HFFc6 (cell line): Measurements from ENCODE around the gene ASB3. TPM values are rescaled to one million over a fixed set of nuclear protein-coding genes. Genes with fewer than 3 reads are reported as not detected.
"Not testable (repeated sequence)": the region's sequence is repeated elsewhere in the genome, so short reads cannot be mapped to it uniquely, and the experiment has no call there.

Source experiments
- DNase-seq: peaks from one replicate; pipeline ENCODE4 v3.0.0-alpha.2; 2018
- H3K27ac Mint-ChIP-seq: 2 replicates; pipeline ENCODE4 v1.8.0; 2020; ENCODE audit warnings: mild to moderate bottlenecking, mixed read lengths
- H3K27me3 Mint-ChIP-seq: 2 replicates; pipeline ENCODE4 v1.8.0; 2021; ENCODE audit warnings: mild to moderate bottlenecking, moderate library complexity, mixed read lengths; ENCODE audit not compliant: insufficient read depth
- H3K36me3 Mint-ChIP-seq: 2 replicates; pipeline ENCODE4 v1.8.0; 2021; ENCODE audit warnings: low read depth, mixed read lengths
- H3K4me1 Mint-ChIP-seq: 2 replicates; pipeline ENCODE4 v1.8.0; 2020; ENCODE audit warnings: low read depth, mixed read lengths
- H3K4me3 Mint-ChIP-seq: 2 replicates; pipeline ENCODE4 v1.8.0; 2020; ENCODE audit warnings: mild to moderate bottlenecking, moderate library complexity, mixed read lengths
- H3K9me3 Mint-ChIP-seq: 2 replicates; pipeline ENCODE4 v1.8.0; 2020; ENCODE audit warnings: mild to moderate bottlenecking, mixed read lengths
- long read RNA-seq: library from polyadenylated mRNA; unstranded; transcript quantifications from one replicate; pipeline ENCODE4 v2.0.0, GENCODE V29; 2019
- total RNA-seq, 6 experiments: library from RNA; stranded (reverse); fragmentation: NEBNext Ultra II Directional; extraction: Animal tissue kit (Norgen Biotek cat#: 25700); gene quantifications; 2 replicates in 1 of 6; 3 replicates in 5 of 6; pipeline ENCODE4 v1.2.3, GENCODE V29; 2021
- TF ChIP-seq, protein P1 (sequence below): fragments of 200-600 bp; sonication (generic); IDR thresholded peaks from 2 replicates; pipeline ENCODE4 v1.5.0; 2021; ENCODE audit warnings: antibody characterized with exemption, mild to moderate bottlenecking

ASB3 gene, protein sequence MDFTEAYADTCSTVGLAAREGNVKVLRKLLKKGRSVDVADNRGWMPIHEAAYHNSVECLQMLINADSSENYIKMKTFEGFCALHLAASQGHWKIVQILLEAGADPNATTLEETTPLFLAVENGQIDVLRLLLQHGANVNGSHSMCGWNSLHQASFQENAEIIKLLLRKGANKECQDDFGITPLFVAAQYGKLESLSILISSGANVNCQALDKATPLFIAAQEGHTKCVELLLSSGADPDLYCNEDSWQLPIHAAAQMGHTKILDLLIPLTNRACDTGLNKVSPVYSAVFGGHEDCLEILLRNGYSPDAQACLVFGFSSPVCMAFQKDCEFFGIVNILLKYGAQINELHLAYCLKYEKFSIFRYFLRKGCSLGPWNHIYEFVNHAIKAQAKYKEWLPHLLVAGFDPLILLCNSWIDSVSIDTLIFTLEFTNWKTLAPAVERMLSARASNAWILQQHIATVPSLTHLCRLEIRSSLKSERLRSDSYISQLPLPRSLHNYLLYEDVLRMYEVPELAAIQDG
- 10 to 100 TPM; 15.7 to 22.0 (median 17.3) TPM for total RNA-seq
- long read RNA-seq, transcript ASB3-201 (10 exons, 2,214 nt): major isoform, 24 of 33 reads
- long read RNA-seq, partial matches to known transcripts: 1 of 33 reads
- long read RNA-seq, other reads (novel, unspliced or antisense): 8 of 33 reads

DNA sequence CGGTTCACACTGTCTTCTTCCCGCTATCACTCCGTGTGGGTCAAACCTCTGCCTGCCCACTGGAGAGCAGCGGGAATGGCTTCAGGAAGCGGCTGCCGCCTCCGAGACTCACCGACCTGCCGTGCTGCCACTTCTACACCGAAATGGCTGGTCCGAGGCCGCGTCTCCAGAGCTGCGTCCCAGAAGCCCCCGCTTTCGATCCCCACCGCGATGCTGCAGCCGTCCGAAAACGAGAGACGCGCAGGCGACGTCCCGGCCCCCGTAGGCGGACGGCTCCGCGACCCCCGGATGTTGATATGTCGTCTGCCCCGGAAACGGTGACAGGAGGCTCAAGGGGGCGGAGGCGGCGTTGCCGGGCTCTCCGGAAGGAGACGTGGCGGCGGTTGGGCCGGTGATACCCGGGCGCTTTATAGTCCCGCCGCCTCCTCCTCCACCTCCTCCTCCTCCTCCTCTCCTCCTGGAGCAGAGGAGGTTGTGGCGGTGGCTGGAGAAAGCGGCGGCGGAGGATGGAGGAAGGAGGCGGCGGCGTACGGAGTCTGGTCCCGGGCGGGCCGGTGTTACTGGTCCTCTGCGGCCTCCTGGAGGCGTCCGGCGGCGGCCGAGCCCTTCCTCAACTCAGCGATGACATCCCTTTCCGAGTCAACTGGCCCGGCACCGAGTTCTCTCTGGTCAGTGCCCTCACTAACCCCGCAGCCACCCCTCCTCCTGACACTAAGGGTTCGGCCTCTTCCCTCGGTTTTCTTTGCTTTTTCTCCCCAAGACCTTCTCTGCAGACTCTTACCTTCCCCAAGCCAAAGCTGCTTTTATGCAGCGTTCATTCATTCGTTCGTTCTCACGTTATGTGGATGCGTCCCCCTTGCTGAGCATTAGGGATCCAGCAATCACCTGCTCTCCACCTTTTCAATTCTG, at the start of gene ASB3, which contains the start of gene ERLEC1:
ASB3 (minus strand) TSS at position 249 of the 909 bp plus-strand sequence. CDS start 21,381 bp downstream, outside the sequence.
ERLEC1 (plus strand) TSS at position 340 of the 909 bp plus-strand sequence; CDS start at position 507, 167 bp downstream.
- peak within 1 kb of the TSS; percentile 98 for H3K4me3 Mint-ChIP-seq
- DNase-seq: peak; percentile 79
- no peaks in the 10 kb centered on the region for H3K9me3 Mint-ChIP-seq
- H3K27ac Mint-ChIP-seq: peak within 1 kb of the TSS; percentile 89
- peaks cover 36% of the 10 kb centered on the region for H3K4me1 Mint-ChIP-seq
- no peaks in the 10 kb centered on the region; the same call in none of the 2 replicates for H3K27me3 Mint-ChIP-seq
- TF ChIP-seq, protein P1, sequence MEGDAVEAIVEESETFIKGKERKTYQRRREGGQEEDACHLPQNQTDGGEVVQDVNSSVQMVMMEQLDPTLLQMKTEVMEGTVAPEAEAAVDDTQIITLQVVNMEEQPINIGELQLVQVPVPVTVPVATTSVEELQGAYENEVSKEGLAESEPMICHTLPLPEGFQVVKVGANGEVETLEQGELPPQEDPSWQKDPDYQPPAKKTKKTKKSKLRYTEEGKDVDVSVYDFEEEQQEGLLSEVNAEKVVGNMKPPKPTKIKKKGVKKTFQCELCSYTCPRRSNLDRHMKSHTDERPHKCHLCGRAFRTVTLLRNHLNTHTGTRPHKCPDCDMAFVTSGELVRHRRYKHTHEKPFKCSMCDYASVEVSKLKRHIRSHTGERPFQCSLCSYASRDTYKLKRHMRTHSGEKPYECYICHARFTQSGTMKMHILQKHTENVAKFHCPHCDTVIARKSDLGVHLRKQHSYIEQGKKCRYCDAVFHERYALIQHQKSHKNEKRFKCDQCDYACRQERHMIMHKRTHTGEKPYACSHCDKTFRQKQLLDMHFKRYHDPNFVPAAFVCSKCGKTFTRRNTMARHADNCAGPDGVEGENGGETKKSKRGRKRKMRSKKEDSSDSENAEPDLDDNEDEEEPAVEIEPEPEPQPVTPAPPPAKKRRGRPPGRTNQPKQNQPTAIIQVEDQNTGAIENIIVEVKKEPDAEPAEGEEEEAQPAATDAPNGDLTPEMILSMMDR: no peak
- peaks cover 13% of the 10 kb centered on the region for H3K36me3 Mint-ChIP-seq

DNA sequence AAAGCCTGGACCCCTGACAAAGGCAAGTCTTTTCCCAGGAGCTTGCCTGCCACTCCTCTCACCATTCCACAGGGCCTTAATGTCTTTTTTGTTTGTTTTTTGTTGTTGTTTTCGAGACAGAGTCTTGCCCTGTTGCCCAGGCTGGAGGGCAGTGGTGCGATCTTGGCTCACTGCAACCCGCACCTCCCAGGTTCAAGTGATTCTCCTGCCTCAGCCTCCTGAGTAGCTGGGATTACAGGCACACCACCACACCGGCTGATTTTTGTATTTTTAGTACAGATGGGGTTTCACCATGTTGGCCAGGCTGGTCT, 43.2 kb upstream of the ASB3 start:
- H3K27me3 Mint-ChIP-seq, H3K4me3 Mint-ChIP-seq, DNase-seq, H3K27ac Mint-ChIP-seq, H3K9me3 Mint-ChIP-seq: not testable (repeated sequence)
- Mint-ChIP-seq H3K36me3 (peaks cover 15% of the 10 kb centered on the region), H3K4me1 (peaks cover 17% of the 10 kb centered on the region)

DNA sequence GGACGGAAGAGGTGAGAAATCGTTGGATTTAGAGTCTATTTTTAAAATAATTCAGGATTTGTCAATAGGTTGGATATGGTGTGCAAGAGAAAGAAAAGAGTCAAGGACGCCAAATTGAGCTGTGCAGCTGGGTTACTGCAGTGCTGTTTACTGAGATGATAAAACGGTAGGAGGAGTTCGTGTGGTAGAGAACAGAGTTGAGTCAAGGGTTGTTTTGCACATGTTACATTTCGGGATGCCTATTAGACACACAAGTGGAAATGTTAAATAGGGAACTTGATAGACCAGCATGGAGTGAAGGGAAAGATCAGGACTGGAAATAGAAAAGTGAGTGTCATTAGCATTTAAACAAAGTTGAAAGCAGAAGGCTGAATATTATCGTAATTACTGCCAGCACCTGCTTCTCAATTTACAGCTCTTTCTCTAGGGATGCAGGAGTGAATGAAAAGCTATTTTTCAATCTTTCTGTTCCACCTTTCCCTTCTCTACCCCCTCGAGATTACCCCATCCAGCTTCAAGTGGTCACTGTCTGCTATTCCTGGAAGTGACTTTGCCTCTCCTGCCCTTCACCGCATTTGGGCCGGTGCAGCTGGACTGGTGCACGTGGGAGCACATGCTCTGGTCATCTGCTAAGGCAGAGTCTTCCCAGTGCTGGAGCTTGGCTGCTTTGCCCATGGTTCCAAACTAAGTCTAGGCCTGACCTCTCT, 42.7 kb upstream of the ASB3 start:
- DNase-seq: no peak
- Mint-ChIP-seq H3K27me3 (peaks cover 2% of the 10 kb centered on the region), H3K4me3 (no peak overlapping the region), H3K4me1 (peaks cover 17% of the 10 kb centered on the region), H3K27ac (no peak overlapping the region), H3K9me3 (no peaks in the 10 kb centered on the region), H3K36me3 (peaks cover 15% of the 10 kb centered on the region)
- TF ChIP-seq, protein P1: no peak

DNA sequence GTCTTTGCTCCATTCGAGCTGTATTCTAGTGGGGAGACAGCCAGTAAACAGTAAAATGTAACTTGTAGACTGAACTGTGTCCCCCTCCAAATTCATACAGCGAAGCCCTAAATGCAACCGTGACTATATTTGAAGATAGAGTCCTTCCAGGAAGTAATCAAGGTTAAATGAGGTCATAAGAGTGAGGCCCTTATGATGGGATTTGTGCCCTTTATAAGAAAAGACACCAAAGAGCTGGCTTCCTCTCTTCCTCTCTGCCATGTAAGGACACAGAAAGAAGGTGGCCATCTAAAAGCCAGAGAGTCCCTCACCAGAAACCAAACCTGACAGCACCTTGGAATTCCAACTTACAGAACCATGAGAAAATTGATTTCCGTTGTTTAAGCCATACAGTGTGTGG, 41.6 kb upstream of the ASB3 start:
- DNase-seq: no peak
- no peaks in the 10 kb centered on the region for H3K9me3 Mint-ChIP-seq
- H3K27me3 Mint-ChIP-seq: peaks cover 2% of the 10 kb centered on the region
- TF ChIP-seq, protein P1: no peak
- H3K36me3 Mint-ChIP-seq: peaks cover 10% of the 10 kb centered on the region
- H3K4me3 Mint-ChIP-seq: no peak overlapping the region
- H3K27ac Mint-ChIP-seq: no peak overlapping the region
- H3K4me1 Mint-ChIP-seq: peaks cover 17% of the 10 kb centered on the region

DNA sequence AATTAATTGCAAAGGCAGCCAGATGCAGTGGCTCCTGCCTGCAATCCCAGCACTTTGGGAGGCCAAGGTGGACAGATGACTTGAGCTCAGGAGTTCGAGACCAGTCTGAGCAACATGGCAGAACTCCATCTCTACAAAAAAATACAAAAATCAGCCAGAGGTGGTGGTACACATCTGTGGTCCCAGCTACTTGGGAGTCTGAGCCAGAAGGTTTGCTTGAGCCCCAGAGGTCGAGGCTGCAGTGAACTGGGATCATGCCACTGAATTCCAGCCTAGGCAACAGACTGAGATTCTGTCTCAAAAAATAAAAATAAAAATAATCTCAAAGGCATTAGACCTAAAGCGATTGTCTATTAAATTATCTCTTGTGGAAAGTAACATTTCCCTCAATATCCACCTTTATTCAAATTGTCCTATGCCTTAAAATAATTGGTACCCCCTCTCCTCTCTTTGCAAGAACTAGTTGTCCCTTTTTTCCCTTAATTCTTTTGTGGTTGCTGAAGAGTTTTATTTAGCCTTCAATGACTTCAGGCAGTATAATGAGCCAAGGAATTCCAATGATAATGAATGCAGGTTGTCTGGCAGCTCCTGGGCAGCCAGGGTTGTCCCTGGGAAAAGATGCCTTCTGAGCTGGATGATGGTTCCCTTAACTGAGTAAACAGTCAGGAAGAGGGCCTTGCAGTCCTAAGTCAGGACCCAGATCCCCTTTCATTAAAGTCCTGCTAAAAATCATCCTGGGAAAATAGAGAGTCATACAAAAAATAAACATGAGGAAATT, 40.8 kb upstream of the ASB3 start:
- Mint-ChIP-seq H3K36me3 (peaks cover 10% of the 10 kb centered on the region), H3K4me1 (peaks cover 17% of the 10 kb centered on the region), H3K27me3 (peaks cover 2% of the 10 kb centered on the region), H3K4me3 (no peak overlapping the region; the same call in 1 of the 2 replicates), H3K27ac (no peak overlapping the region; the same call in 1 of the 2 replicates), H3K9me3 (no peaks in the 10 kb centered on the region)
- TF ChIP-seq, protein P1: no peak
- DNase-seq: no peak
